Stimulated activated CD4-positive, alpha-beta T cell treated with anti-CD3 and anti-CD28 coated beads, TNF-alpha, amount 100 ng/mL, for 48 hours (primary cell): ENCODE measurements around the gene TAS1R3.

Source experiments
- DNase-seq, 3 donors: peaks; one replicate each; pipeline ENCODE4 v3.0.0-alpha.2; 2020; ENCODE audit warnings: low read depth in 3 of 3

The TAS1R3 gene

DNA sequence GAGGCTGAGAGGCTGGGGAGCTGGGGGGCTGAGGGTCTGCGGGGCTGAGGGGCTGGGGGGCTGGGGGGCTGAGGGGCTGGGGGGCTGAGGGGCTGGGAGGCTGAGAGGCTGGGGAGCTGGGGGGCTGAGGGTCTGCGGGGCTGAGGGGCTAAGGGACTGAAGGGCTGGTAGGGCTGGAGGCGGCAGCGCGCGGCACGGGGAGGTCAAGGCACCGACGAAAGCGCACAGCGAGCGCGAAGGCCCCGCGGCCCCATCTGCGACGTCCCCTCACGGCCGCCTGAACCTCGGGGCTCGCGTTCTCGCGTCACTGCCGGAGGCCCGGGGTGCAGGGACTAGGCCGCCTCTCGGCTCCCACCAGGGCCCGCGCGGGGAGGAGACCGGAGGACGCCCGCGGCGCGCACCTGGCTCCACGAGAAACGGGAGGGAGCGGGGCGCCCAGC lies 7.0 kb upstream of the TAS1R3 start:
- no peak for DNase-seq

GRCh38 chr1:1324524-1325287 lies 6.4 kb upstream of the TAS1R3 start, which contains the start of the genes CPTP and INTS11:
Gene CPTP, plus strand, starts transcription at chr1:1324802. Its CDS starts 2,109 bp downstream, at chr1:1326911.
Gene INTS11, minus strand, starts transcription at chr1:1324660. Its CDS starts 52 bp downstream, at chr1:1324608.
- peak; percentile 93 to 96 (median 95) for DNase-seq

DNA sequence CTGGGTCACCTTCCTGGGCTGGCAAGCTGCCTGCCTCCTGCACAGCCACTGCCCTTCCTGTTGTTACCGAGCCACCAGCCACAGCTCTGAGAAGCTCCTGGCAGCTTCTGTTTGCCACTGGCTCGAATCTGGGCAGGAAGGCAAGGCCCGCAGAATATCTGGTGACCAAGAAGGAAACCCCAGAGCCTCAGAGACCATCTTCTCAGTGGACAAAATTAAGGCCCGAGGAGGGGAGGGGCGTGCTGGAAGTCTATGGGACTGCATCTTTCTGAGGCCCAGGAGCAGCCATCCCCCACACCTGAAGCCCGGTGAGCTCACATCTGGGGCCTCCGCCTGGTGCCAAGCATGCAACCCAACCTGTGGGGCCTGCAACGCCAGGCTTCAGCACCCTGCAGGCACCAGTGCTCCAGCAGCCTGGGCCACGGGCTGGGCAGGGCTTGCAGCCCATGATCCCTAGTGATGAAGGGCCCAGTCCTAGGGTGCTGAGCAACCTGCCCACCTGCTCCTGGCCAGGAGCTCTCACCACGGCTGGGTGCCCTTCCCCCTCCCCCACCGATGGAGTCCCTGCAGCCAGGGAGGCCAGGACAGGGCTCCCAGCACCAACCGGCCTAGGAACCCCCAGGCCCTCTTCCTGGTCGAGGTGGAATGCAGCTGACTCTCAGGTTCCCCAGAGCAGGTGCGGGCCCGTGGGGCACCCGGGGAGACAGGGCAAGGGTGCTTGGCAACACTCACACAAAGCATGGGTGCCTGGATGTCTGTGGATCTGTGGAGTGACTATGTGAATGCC lies 5.6 kb upstream of the TAS1R3 start:
- DNase-seq, result no peak

GRCh38 chr1:1326075-1326605 lies 4.9 kb upstream of the TAS1R3 start:
- DNase-seq, result no peak

- no peak for DNase-seq
Measured at GRCh38 chr1:1327291-1327690, 3.8 kb upstream of the TAS1R3 start.

GRCh38 chr1:1328254-1328653 lies 2.8 kb upstream of the TAS1R3 start:
- no peak for DNase-seq

DNA sequence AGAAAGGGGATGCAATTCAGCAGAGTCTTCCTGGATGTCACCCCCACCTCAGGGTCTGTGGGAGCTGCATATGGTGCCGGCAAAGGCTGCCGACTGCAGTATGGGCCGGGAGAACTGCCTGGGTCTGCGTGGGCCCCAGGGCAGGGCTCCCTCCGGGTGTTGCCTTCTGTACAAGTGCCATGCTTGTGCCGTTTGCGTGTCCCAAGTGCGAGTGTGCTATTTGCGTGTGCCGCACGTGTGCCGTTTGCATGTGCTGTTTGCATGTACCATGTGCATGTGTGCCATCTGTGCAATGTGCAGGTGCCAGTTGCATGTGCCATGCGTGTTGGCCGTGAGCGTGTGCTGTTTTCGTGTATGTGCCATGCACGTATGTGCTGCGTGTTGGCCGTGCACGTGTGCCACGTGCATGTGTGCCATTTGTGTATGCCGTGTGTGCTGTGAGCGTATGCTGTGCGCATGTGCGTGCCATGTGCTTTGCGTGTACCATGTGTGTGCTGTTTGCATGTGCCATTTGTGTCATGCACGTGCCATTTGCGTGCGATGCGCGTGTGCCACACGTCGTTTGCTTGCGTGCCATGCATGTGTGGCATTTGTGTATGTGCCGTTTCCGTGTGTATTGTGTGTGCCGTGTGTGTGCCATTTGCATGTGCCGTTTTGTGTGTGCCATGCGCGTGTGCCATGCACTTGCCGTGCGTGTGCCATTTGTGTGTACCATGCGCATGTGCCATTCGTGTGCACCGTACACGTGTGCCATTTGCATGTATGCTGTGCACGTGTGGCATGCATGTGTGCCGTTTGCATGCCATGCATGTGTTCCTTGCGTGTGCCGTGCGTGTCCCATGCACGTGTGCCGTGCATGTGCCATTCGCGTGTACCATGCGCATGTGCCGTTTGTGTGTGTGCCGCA lies 1.5 kb upstream of the TAS1R3 start:
- DNase-seq, result no peak

DNA sequence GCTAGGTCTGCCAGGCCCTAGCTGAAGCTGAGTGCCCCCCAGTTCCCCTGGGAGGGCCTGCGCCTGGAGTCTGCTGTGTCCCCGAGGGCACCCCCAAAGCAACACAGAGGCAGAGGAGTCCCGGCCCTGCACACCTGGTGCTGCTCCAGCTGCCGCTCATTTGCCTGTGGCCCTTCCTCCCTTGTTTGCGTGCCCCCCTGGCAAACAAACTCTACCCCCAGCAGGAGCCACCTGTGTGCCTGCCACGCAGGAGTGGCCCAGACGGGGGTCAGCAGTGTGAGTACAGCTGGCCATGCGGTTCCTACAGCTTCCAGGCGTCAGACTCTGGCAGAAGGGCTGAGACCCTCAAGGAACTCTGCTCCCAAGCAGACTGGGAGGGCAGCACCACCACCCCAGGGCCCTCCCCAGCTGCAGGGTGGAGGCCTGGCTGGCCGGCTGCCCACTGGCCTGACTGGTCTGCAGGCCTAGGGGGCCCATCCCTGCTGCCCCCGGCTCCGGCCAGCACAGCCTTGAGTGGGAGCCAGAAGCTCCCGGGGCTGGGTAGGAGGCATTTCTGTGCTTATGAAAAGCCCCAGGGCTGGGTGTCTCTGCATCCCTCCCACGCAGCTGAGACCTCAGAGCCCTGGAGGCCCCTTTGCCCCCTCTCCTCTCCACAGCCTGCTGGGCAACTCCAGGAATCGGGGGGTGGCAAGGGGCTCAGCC lies 563 bp upstream of the TAS1R3 start:
- DNase-seq, result no peak

DNA sequence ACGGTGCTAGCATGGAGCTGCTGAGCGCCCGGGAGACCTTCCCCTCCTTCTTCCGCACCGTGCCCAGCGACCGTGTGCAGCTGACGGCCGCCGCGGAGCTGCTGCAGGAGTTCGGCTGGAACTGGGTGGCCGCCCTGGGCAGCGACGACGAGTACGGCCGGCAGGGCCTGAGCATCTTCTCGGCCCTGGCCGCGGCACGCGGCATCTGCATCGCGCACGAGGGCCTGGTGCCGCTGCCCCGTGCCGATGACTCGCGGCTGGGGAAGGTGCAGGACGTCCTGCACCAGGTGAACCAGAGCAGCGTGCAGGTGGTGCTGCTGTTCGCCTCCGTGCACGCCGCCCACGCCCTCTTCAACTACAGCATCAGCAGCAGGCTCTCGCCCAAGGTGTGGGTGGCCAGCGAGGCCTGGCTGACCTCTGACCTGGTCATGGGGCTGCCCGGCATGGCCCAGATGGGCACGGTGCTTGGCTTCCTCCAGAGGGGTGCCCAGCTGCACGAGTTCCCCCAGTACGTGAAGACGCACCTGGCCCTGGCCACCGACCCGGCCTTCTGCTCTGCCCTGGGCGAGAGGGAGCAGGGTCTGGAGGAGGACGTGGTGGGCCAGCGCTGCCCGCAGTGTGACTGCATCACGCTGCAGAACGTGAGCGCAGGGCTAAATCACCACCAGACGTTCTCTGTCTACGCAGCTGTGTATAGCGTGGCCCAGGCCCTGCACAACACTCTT lies 1.1 kb downstream of the TAS1R3 start:
- DNase-seq, result no peak

DNA sequence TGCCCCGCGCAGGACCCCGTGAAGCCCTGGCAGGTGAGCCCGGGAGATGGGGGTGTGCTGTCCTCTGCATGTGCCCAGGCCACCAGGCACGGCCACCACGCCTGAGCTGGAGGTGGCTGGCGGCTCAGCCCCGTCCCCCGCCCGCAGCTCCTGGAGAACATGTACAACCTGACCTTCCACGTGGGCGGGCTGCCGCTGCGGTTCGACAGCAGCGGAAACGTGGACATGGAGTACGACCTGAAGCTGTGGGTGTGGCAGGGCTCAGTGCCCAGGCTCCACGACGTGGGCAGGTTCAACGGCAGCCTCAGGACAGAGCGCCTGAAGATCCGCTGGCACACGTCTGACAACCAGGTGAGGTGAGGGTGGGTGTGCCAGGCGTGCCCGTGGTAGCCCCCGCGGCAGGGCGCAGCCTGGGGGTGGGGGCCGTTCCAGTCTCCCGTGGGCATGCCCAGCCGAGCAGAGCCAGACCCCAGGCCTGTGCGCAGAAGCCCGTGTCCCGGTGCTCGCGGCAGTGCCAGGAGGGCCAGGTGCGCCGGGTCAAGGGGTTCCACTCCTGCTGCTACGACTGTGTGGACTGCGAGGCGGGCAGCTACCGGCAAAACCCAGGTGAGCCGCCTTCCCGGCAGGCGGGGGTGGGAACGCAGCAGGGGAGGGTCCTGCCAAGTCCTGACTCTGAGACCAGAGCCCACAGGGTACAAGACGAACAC lies 1.8 kb downstream of the TAS1R3 start:
- DNase-seq, result no peak

DNA sequence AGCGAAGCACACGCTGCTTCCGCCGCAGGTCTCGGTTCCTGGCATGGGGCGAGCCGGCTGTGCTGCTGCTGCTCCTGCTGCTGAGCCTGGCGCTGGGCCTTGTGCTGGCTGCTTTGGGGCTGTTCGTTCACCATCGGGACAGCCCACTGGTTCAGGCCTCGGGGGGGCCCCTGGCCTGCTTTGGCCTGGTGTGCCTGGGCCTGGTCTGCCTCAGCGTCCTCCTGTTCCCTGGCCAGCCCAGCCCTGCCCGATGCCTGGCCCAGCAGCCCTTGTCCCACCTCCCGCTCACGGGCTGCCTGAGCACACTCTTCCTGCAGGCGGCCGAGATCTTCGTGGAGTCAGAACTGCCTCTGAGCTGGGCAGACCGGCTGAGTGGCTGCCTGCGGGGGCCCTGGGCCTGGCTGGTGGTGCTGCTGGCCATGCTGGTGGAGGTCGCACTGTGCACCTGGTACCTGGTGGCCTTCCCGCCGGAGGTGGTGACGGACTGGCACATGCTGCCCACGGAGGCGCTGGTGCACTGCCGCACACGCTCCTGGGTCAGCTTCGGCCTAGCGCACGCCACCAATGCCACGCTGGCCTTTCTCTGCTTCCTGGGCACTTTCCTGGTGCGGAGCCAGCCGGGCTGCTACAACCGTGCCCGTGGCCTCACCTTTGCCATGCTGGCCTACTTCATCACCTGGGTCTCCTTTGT lies 2.6 kb downstream of the TAS1R3 start:
- no peak for DNase-seq

DNA sequence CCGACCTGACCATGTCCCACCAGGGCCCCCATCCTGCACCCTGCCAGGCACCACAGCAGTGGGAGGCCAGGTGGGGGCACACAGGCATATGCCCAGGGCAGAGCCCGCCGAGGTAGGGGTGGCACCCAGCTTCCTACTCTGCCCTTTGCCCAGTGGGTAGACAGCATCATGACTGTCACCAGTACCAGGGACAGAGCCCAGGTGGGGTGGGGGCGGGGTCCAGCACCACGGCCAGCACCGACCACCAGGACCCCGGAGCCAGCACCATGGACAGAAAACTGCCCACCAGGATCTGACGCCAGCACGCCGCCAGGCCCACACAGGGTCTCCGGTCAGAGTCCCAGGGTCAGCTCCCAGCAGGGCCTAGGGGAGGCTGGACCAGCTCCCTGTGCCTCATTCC lies 3.8 kb downstream of the TAS1R3 start:
- DNase-seq, result no peak

DNA sequence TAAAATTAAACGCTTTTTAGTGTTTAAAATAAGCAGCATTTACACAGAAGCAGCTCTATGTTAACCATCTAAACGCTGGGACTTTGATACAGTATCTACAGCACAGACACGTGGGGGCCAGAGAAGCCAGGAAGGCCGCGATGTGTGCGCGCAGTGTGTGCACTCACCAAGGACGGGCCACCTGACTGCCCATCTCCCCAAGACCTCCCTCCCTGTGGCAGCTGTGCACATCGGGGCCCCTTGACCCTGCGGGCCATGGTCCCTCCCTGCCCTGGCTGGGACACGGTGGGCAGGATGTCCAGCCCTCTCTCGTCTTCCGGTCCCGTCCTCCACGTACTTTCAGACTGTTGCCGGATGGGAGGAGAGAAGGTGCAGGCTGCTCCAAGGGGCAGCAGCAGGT lies 4.2 kb downstream of the TAS1R3 start:
- no peak for DNase-seq

- no peak for DNase-seq
Measured at GRCh38 chr1:1335792-1336248, 4.7 kb downstream of the TAS1R3 start.

DNA sequence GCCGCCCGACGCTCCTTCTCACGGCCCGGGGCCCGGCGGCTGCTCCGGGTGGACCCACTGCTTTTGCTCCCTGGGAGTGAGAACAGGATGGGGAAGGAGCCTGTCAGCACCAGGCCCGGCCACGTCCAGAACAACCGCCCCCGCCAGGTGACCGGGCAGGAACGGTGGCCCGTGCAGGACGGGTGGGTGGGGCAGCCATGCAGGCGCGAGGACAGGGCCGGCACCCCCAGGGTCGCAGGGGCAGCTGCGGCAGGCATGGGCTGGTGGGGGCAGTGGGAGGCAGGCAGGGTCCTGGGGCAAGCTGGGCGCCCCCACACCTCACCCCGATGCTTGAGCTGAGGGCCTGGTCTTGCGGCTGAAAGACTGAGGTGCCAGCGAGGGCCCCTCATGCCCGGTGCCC lies 5.4 kb downstream of the TAS1R3 start:
- DNase-seq, result no peak

DNA sequence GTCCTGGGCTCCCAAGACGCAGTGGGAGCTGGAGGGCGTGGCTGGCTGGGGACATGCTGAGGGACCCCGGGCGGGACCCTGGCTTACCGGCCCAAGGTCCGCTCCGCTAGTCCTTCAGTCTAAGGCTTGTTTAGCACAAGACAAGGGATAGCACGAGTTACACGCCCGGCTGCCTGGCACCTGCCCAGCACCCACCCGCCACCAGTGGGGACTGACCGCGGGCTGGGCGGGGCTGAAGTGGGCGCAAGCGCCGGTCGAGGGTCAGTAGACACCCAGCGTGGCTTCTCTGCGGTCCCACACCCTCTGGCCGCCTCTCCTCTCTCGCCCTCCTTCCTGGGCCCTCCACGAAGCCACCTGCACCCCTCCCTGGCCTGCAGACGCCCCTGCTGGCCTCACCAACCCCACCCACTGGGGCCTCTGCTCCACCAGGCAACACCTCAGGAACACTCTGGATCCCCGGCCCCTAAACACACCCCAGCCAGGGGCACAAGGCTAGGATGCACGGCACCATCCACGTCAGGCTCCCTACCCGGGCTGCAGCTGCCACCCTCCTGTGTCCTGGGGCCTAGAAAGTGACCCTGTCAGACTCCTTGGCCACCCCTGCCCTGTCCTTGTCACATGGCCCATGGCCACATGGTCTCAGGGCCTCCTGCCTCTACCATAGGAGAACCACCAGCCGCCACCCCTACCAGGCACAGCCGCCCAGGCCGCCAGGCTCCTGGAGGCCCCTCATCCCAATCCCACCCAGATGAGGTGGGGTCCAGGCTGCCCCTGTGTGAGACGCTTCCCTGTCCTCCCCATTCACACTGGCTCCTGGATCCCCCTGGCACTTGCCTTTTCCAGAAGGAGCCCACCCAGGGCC lies 6.1 kb downstream of the TAS1R3 start:
- DNase-seq, result no peak

GRCh38 chr1:1337793-1338147 lies 6.7 kb downstream of the TAS1R3 start:
- peak in 1 of 3 donors; percentile 41 for DNase-seq

- DNase-seq, result no peak
Measured at GRCh38 chr1:1338278-1338677, 7.2 kb downstream of the TAS1R3 start.
